Psoas muscle (tissue), 8 donors: ENCODE results near the gene FAM135A. TPM values are rescaled to one million over a fixed set of nuclear protein-coding genes. Genes with fewer than 3 reads are reported as not detected.

Experiments
- ATAC-seq, 4 donors: fragments of 200-7000 bp; cut with Tn5 transposase; one replicate each; pipeline ENCODE4 v1.9.1; 2020; ENCODE audit warnings: moderate library complexity in 3 of 4, mild to moderate bottlenecking in 2 of 4
- DNase-seq, 2 donors: peaks; one replicate each; pipeline ENCODE4 v3.0.0-alpha.2; 2020
- H3K27ac ChIP-seq: fragments of 200-600 bp; one replicate; pipeline ENCODE4 v1.8.0; 2022
- H3K27me3 ChIP-seq, 3 donors: fragments of 200-600 bp in 1 of 3; one replicate each; pipeline versions ENCODE4 v1.6.1 to v1.8.0; 2013 to 2022; ENCODE audit warnings: low read length in 2 of 3, mild to moderate bottlenecking in 2 of 3, moderate library complexity in 1 of 3; ENCODE audit not compliant: insufficient read depth in 3 of 3
- H3K36me3 ChIP-seq, 2 donors: fragments of 200-600 bp in 1 of 2; one replicate each; pipeline versions ENCODE4 v1.6.1 to v1.8.0; 2013 to 2022; ENCODE audit warnings: low read depth in 1 of 2, mild to moderate bottlenecking in 1 of 2, moderate library complexity in 1 of 2; ENCODE audit not compliant: insufficient read depth in 1 of 2
- H3K4me1 ChIP-seq: fragments of 200-600 bp; one replicate; pipeline ENCODE4 v1.8.0; 2022
- H3K4me3 ChIP-seq: fragments of 200-600 bp; one replicate; pipeline ENCODE4 v1.8.0; 2022; ENCODE audit warnings: mild to moderate bottlenecking
- H3K9me3 ChIP-seq: fragments of 200-600 bp; one replicate; pipeline ENCODE4 v1.8.0; 2022
- WGBS, 3 donors: extraction: QIAGEN DNeasy Blood & Tissue Kit; methylation state at CpG; one replicate each; pipeline versions ENCODE4 v1.1.6 to v1.1.7; 2013; 5-methylcytosine and 5-hydroxymethylcytosine counted together
- intact Hi-C, 2 donors: fragments of 100-400 bp; cut with DNase I; formaldehyde crosslinking; loops; one replicate each; pipeline versions ENCODE4 v1.11.0 to v1.14.2; 2022
- long read RNA-seq, 2 donors: library from polyadenylated mRNA; unstranded; transcript quantifications; one replicate each; pipeline ENCODE4 v2.0.0, GENCODE V29; 2021
- polyA plus RNA-seq, 3 donors: library from polyadenylated mRNA; stranded (reverse); fragments of 200-250 nt; gene quantifications; one replicate each; pipeline ENCODE4 v1.2.3, GENCODE V29; 2013
- total RNA-seq, 4 donors: library from RNA; stranded (reverse); fragmentation: NEBNext Ultra II Directional in 2 of 4; extraction: Animal tissue kit (Norgen Biotek cat#: 25700) in 2 of 4; gene quantifications; one replicate each; pipeline versions ENCODE4 v1.2.1 to v1.2.4, GENCODE V29; 2021 to 2023
- TF ChIP-seq, protein P1 (sequence below): fragments of 200-600 bp; IDR thresholded peaks from one replicate; pipeline ENCODE4 v1.8.0; 2022; ENCODE audit warnings: antibody characterized with exemption
- donor health status: healthy with polysubstance abuse.
- donor health status: DM: no; HTN: no; CAD: no; lungs with moderate emphysema.
- donor health status: Bipolar disorder and iron deficiency.
- donor health status: healthy.
- donor health status: DM: yes; HTN: yes; CAD: no.
- donor health status: DM: no; HTN: no; CAD: no.
- donor health status: DM: no; HTN: no; CAD: no.
- donor health status: DM: yes; HTN: yes; CAD: no.

Gene FAM135A
- total RNA-seq = 1 to 10 TPM; 4.3 to 9.1 (median 6.8) TPM
- polyA plus RNA-seq = 1 to 10 TPM; 2.3 to 4.3 (median 3.2) TPM
- long read RNA-seq, donor 1, full-length matches to known transcripts = 2 of 5 reads
- long read RNA-seq, donor 1, partial matches to known transcripts = 0 of 5 reads
- long read RNA-seq, donor 1, other reads (novel, unspliced or antisense) = 3 of 5 reads
- long read RNA-seq, donor 2, partial matches to known transcripts = 2 of 5 reads
- long read RNA-seq, donor 2, other reads (novel, unspliced or antisense) = 3 of 5 reads

DNA sequence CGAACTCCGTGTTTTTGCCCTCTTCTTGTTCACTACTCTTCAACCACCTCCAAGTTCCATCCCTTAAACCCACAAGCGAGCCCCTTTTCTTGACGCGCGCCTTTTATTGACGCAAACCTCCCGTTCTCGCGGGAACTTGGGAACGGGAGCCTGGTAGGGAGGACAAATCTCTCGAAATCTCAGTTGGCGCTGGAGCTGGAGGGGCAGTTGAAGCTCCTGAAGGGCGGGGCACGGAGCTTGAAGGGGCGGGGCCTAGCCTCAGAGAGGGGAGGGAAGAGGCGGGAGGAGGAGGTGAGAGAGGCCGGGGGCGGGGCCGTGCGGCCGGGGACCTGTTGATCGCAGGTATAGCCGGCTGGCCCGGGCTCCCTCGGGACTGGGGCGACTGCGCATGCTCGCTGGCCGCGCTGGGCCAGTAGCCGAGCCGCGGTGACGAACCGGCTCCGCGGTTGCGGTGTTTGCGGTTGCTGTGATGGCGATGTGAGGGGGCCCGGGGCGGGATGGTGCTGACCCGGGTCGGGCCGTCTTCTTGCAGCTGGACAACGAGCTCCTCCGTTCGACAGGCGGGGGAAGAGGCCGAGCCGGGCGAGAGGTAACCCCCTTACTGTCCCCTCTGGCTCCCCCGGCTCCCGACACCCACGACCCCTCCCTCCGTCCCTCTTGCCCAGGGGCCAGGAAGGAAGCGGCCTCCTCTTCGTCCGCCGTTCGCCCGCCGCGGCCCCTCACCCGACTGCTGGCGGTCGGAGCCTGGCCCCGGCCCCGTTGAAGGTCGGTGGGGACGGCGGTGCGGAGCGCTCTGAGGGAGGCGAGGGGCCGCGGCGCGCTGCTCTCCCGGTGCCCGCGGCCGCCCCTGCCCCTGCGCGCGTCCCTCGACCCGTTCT is at the start of gene FAM135A:
TSS of gene FAM135A (plus strand) at position 395 of the 878 bp plus-strand sequence. CDS start 14,835 bp downstream, outside the sequence.
- 0 to 1% (median 0%) methylated on average over 54 to 89 of the region's 89 CpGs for WGBS, 3 donors
- ATAC-seq = peak; percentile 98 to 99 (median 99)
- H3K4me3 ChIP-seq = peak within 1 kb of the TSS; percentile 94
- TF ChIP-seq, protein P1, sequence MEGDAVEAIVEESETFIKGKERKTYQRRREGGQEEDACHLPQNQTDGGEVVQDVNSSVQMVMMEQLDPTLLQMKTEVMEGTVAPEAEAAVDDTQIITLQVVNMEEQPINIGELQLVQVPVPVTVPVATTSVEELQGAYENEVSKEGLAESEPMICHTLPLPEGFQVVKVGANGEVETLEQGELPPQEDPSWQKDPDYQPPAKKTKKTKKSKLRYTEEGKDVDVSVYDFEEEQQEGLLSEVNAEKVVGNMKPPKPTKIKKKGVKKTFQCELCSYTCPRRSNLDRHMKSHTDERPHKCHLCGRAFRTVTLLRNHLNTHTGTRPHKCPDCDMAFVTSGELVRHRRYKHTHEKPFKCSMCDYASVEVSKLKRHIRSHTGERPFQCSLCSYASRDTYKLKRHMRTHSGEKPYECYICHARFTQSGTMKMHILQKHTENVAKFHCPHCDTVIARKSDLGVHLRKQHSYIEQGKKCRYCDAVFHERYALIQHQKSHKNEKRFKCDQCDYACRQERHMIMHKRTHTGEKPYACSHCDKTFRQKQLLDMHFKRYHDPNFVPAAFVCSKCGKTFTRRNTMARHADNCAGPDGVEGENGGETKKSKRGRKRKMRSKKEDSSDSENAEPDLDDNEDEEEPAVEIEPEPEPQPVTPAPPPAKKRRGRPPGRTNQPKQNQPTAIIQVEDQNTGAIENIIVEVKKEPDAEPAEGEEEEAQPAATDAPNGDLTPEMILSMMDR = no peak
- no peaks in the 10 kb centered on the region for H3K9me3 ChIP-seq
- H3K27ac ChIP-seq = peak within 1 kb of the TSS; percentile 72
- peak; percentile 95 to 97 for DNase-seq
- peaks cover 0 to 7% of the 10 kb centered on the region in 2 donors for H3K36me3 ChIP-seq
- no peaks in the 10 kb centered on the region for H3K27me3 ChIP-seq
- intact Hi-C loops = loop anchor here in 1 of 2 donors (5.0 kb wide), 2 partner anchors 254 to 274 kb away; partner anchors contain the start of gene SMAP1
- H3K4me1 ChIP-seq = no peaks in the 10 kb centered on the region

DNA sequence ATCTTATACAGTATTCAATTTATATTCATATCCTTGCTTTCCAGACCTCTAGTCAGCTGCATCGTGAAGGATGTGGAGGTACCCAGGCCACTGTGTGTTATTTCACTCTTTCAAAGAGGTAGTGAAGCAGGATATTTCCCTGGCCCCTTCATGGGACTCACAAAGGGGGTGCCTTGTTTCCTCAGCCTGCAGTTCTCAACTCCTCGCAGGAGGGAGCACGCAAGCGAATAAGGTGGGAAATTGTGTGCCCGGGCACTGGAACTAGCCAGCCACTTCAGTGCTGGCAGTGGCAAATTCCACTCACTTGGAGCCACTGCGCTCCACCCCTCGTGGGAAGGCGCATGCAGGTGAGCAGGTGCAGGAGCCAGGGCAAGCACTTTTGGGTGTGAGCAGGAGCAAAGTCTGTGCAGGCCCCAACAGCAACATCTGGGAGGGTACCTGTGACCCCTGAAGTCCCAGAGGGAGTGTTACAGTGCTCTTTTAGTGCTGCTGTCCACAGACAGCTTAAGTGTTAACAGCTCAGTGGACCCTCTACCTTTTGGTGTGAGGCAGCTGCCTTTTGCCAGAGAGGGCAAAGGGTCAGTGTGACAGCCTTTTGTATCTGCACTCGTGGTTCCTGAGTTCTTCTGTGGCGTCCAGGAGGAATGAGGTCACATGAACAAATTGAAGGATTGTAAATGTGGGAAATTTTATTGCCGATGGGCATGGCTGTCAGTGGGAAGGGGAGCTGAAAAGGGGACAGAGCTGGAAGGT is 49.4 kb upstream of the FAM135A start:
- Histone ChIP-seq H3K27ac (no peak overlapping the region), H3K4me1 (no peaks in the 10 kb centered on the region), H3K36me3 (no peaks in the 10 kb centered on the region), H3K27me3 (no peaks in the 10 kb centered on the region), H3K9me3 (no peaks in the 10 kb centered on the region), H3K4me3 (no peak overlapping the region)
- DNase-seq = no peak
- intact Hi-C loops = no loop called here
- TF ChIP-seq, protein P1 = no peak
- WGBS, 3 donors = 69 to 77% (median 71%) methylated on average over 11 of the region's 11 CpGs
- no peak for ATAC-seq

DNA sequence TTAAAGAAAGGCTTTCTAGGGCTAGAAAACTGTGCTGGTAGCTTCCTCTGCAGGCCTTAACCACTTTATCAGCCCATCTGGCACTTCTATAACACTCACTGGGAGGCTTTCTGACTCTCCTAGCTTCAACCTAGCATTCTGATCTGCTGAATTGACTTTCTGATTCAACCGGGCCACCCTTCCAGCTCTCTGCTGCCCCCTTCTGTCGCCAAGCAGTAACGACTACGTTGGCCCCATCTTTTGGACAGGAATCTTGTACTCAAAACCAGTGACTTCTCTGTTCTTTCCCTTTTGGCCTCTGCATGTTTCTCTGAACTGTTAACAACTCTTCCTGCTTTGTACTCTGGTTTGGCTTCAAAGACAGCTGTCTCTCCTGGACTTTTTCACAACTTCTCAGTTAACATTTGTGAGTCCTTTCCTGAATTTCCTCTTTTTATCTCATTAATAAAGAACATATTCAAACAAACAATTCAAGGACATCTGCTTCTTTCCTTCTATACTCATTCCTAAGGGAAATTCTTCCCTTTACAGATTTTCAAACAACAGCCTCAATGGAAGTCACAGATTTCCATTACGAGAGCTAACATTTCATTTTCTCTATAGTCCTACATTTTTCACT is 43.9 kb upstream of the FAM135A start:
- ATAC-seq (peak; percentile 62 to 81 (median 74)), DNase-seq (peak; percentile 36 to 78)
- intact Hi-C loops = loop anchor here (1.0 to 5.0 kb wide), 4 partner anchors 59 to 151 kb away; no protein-coding TSS in a partner anchor
- 16 to 18% (median 17%) methylated on average over 5 of the region's 5 CpGs for WGBS, 3 donors
- TF ChIP-seq, protein P1 = peak; percentile 89
- H3K27me3 ChIP-seq = peaks cover 0 to 4% (median 0%) of the 10 kb centered on the region in 3 donors
- no peaks in the 10 kb centered on the region for H3K36me3 ChIP-seq
- no peaks in the 10 kb centered on the region for H3K4me1 ChIP-seq
- H3K4me3 ChIP-seq = no peak overlapping the region
- no peaks in the 10 kb centered on the region for H3K9me3 ChIP-seq
- no peak overlapping the region for H3K27ac ChIP-seq

DNA sequence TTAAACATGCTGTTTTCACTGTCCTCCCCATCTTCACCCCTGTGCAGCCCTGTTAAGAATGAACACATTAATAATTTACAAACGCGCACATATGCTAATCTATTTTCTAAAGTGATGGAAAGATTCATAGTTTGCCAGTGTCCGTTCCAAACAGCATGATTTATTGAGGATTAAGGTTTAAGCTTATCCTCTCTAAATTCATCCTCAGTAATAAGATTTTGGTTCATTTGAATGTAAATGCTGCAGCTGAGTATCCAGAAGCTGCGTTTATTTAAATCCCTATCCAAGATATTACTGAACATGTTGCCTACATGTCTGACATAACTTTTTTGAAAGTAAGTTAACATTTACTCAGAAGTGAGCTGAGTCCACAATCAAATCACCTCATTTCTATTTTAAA is 42.8 kb upstream of the FAM135A start:
- H3K4me3 ChIP-seq = no peak overlapping the region
- no peak overlapping the region for H3K27ac ChIP-seq
- intact Hi-C loops = loop anchor here in 1 of 2 donors (10.0 kb wide), 1 partner anchor 644 kb away; no protein-coding TSS in a partner anchor
- 79 to 86% (median 83%) methylated on average over 4 of the region's 4 CpGs for WGBS, 3 donors
- no peaks in the 10 kb centered on the region for H3K9me3 ChIP-seq
- TF ChIP-seq, protein P1 = no peak
- ATAC-seq (no peak), DNase-seq (no peak)
- no peaks in the 10 kb centered on the region for H3K36me3 ChIP-seq
- peaks cover 0 to 4% (median 0%) of the 10 kb centered on the region in 3 donors for H3K27me3 ChIP-seq
- no peaks in the 10 kb centered on the region for H3K4me1 ChIP-seq
